Activated CD4-positive, alpha-beta T cell treated with anti-CD3 and anti-CD28 coated beads for 48 hours (primary cell): Measurements from ENCODE around the gene SUGT1.
"Not testable (repeated sequence)": the region's sequence is repeated elsewhere in the genome, so short reads cannot be mapped to it uniquely, and the experiment has no call there.

Source experiments
- DNase-seq: peaks from one replicate; pipeline ENCODE4 v3.0.0-alpha.2; 2020

Gene SUGT1

GRCh38 chr13:52670726-52671125 lies 18.1 kb downstream of the SUGT1 start:
- DNase-seq: no peak

- DNase-seq: no peak
These were observed 20.8 kb downstream of the SUGT1 start for GRCh38 chr13:52673465-52673864.

- no peak for DNase-seq
These were observed 25.2 kb downstream of the SUGT1 start for GRCh38 chr13:52677823-52678222.

GRCh38 chr13:52685806-52686205 lies 33.2 kb downstream of the SUGT1 start:
- DNase-seq: not testable (repeated sequence)

- DNase-seq: no peak
These were observed 33.7 kb downstream of the SUGT1 start for GRCh38 chr13:52686376-52686775.

- DNase-seq: peak; percentile 52
These were observed 43.2 kb downstream of the SUGT1 start for GRCh38 chr13:52695856-52696255.

DNA sequence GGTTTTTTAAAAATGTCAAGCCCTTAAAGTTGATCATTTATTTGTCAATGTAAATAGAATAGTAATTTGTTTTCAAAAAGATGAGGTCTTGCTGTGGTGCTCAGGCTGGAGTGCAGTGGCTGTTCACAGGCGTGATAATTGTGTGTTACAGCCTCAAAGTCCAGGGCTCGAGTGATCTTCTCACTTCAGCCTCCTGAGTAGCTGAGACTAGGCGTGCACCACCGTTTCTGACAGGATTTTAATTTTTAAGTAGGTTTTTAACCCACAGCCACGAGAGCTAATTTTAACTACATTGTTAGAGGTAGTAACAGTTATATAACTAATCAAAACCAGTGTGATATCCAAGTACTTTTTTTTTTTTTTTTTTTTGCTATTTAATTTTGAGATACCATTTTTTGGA lies 43.9 kb downstream of the SUGT1 start:
- no peak for DNase-seq

GRCh38 chr13:52701728-52702465 lies 49.3 kb downstream of the SUGT1 start:
- no peak for DNase-seq

- no peak for DNase-seq
These were observed 50.8 kb downstream of the SUGT1 start for GRCh38 chr13:52703482-52703881.

DNA sequence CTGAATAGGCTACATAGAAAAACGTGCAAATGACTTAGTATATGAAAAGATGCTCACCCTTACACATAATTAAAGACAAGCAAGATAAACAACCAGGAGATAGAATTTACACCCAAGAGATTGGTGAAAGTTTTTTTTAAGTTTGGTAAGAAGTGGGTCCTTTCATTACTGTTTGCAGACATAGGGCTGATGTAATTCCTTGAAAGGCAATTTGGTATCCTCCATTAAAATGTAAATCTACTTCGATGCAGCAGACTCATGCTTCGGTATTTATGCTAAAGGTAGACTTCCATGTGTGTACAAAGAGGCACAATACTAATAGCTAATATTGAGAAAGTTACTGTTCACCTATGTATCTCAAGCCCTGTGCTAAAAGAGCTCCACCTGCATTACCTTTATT lies 53.4 kb downstream of the SUGT1 start:
- DNase-seq: no peak

DNA sequence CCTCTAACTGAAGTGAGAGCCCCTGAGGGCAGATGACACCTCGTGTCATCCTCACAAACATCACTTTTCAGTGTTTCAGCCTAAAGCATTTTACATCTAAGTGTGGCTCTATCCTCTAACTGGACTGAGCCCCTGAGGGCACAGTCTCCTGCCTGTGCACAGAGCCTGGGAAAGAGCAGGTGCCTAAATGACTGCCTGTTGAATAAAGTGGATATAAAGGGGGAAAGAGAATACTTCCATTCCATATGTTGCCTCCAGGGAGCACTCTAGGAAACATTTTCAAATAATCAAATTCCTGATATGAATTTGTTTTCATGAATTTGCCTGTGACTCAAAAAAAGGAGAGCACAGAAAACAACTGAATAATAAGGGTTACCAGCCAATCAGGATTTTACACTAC lies 54.7 kb downstream of the SUGT1 start:
- DNase-seq: no peak

DNA sequence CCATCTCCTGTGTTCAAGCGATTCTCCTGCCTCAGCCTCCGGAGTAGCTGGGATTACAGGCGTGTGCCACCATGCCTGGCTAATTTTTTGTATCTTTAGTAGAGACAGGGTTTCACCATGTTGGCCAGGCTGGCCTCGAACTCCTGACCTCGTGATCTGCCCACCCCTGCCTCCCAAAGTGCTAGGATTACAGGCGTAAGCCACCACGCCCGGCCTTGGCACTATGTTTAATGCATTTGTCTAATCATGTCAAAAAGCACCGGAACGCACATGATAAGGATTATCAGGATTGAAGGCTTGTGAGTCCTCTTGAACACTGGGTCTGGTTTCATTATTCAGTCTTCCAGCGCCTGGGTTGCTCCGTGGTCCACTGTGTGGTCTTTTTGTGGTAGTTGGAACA lies 55.6 kb downstream of the SUGT1 start:
- not testable (repeated sequence) for DNase-seq

DNA sequence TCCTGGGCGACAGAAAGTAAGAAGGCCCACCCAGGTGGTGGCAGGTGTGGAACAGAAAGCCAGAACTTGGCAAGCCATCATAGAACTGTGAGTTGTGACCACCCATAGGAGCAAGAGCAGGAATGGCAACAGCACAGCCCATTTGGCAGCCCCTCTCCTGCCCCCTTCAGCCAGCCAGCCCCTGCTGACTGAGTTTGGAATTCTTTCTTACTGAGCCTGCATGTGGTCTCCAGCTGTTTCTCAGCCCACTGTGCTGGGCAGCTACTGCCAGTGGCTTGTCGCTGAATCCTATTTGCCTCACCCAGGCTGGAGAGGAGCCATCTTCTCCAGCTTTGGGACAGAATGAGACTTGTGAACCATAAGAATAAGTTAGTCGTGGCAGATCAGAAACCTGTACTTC lies 58.6 kb downstream of the SUGT1 start:
- no peak for DNase-seq

GRCh38 chr13:52712385-52712784 lies 59.7 kb downstream of the SUGT1 start:
- no peak for DNase-seq

DNA sequence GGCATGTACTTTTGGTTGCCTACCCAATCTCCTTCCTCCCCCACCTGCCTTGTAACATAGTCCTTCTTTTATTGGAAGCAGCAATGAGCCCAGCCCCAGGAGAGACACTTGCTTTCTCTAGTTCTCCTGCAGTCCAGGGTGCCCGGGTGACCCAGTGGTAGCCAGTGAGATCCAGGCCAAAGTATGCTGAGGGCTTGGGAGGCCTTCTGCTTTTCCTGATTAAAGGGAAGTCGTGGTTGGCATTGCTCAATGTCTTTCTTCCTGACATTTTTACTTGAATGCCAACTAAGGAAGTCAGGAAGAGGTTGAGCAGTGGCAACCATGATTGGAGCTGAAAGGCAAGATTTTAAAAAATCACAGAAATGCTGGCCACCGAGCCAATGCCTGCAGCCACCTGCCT lies 61.3 kb downstream of the SUGT1 start:
- no peak for DNase-seq

- not testable (repeated sequence) for DNase-seq
These were observed 68.3 kb downstream of the SUGT1 start for GRCh38 chr13:52720904-52721303.

DNA sequence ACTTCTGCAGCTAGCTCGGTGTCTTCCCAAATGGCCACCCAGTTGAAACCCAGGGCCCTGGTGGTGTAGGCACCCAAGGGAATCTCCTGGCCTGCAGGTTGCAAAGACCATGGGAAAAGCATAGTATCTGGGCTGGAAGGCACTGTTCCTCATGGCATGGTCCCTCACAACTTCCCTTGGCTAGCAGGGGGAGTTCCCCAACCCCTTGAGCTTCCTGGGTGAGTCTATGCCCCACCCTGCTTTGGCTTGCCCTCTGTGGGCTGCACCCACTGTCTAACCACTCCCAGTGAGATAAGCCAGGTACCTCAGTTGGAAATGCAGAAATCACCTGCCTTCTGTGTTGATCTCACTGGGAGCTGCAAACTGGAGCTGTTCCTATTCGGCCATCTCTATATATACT lies 68.7 kb downstream of the SUGT1 start:
- DNase-seq: not testable (repeated sequence)

DNA sequence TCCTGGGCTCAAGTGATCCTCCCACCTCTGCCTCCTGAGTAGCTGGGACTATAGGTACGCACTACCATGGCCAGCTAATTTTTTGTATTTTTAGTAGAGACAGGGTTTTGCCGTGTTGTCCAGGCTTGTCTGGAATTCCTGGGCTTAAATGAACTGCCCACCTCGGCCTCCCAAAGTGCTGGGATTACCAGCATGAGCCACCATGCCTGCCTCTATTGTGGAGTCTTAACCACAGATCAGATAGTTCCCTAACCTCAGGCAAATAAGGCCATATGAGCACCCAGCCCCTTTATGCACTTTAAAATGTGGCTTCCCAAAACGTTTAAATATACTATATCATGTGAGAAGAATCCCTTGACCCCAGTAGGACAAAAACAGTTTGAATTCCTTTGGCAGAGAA lies 70.5 kb downstream of the SUGT1 start:
- DNase-seq: no peak

DNA sequence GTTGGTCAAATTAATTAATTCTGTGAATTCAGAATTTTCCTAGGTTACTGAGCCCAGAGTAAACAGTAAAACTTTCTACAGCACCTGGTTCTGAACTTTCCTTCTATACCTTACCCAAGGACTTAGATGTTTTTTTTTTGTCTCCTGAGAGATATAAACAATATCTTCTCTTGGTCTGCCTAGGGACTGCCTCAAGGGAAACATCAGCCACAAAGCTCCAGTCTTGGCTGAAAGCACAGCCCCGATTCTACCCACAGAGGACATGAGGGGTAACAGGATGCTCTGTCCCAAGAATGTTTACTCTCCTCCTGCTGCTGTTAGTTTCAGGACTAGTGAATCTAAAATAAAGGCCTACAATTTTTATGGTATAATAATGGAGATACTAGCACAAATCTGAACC lies 72.7 kb downstream of the SUGT1 start:
- no peak for DNase-seq

GRCh38 chr13:52726258-52726657 lies 73.6 kb downstream of the SUGT1 start:
- no peak for DNase-seq

DNA sequence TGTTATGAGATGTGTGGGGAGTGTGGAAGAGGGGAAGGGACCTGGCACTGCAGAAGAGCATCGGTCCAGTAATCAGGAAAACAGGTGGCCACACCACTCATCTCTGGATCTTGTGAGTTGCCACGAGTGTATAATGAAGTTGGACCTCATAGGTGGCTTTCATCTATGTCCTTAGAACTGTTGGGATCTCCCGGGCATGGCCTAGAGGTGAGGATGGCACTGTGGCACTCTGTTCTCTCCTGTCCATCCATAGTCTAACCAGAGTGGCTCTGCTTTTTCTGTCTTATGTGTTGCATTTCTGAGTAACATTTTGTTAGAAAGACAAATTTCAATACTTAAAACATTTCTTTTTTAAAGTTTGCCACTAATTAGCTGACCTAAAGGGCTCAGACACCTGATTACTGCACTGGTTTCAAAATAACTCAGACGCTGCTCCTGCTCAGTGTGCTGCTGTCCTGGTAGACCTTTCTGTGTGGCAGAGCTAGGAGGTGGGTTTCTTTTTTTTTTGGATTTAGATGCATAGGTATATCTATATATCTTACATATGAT lies 81.5 kb downstream of the SUGT1 start:
- DNase-seq: no peak

GRCh38 chr13:52736891-52737290 lies 84.3 kb downstream of the SUGT1 start:
- no peak for DNase-seq

- DNase-seq: no peak
These were observed 84.8 kb downstream of the SUGT1 start for GRCh38 chr13:52737451-52737850.

- no peak for DNase-seq
These were observed 85.3 kb downstream of the SUGT1 start for GRCh38 chr13:52737965-52738364.
